ENCODE measurements around the gene PRDM2.

Gene PRDM2

GRCh38 chr1:13760921-13761320, 60.9 kb downstream of the PRDM2 start:
- no peak for DNase-seq (ENCODE audit: extremely low read depth in 1 of 2, low read depth in 1 of 2)

GRCh38 chr1:13761883-13762282, 61.9 kb downstream of the PRDM2 start:
- DNase-seq (ENCODE audit: extremely low read depth in 1 of 2, low read depth in 1 of 2) = no peak

DNA sequence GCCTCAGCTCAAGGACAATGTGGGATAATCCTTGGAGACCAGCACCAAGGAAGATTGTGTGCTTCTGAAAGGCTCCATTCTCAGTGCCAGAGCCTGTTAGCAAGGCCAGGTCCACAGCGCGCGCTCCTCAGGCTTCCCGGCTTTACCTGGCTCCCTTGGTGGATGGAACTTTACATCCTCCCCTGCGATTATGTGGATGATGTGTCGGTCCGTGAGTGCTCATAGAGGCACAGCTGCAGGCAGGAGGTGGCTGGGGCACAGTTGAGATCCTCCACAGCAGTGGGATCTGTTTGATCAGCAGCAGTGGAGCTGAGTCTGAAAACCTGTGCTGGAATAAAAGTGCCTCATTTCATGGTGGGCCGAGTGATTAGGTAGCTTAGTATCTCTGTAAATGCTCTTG, 62.7 kb downstream of the PRDM2 start:
- DNase-seq (ENCODE audit: extremely low read depth in 1 of 2, low read depth in 1 of 2) = no peak

DNA sequence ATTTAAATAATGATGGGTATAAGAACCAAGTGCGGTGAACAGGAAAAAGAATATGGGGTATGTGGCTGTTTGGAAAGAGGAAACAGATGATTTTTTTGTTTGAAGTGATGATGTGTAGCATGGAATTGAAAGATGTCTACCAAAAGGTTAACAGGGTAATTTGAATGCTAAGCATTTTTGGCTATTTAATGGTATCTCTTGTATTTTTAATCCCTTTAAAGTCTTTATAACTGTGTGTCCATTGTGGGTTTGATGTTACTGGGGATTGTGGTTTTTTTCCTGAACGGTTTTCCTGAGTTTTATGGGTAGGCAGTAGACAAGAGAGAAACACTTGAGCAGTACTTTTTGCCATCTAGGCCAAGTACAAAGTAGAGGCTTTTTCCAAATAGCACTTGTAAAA, 63.2 kb downstream of the PRDM2 start:
- DNase-seq (ENCODE audit: extremely low read depth in 1 of 2, low read depth in 1 of 2) = no peak

DNA sequence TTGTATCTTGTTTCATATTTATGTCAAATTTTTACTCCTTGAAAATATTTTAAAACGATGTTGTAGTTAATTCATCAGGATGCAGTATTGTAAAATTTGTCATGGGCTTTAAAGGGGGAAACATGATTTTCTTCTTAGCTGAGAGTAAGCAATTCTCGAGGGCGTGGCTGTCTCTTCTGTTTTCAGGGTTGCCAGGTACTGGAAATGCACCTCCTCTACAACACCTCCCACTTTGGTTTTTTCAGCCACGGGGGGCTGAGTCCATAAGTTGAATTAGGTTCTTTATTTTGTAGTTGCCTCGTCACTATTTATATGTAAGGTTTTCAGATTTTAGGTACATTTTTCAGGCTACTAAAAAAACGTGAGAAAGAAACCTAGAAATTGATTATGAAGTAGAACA, 64.0 kb downstream of the PRDM2 start:
- no peak for DNase-seq (ENCODE audit: extremely low read depth in 1 of 2, low read depth in 1 of 2)

DNA sequence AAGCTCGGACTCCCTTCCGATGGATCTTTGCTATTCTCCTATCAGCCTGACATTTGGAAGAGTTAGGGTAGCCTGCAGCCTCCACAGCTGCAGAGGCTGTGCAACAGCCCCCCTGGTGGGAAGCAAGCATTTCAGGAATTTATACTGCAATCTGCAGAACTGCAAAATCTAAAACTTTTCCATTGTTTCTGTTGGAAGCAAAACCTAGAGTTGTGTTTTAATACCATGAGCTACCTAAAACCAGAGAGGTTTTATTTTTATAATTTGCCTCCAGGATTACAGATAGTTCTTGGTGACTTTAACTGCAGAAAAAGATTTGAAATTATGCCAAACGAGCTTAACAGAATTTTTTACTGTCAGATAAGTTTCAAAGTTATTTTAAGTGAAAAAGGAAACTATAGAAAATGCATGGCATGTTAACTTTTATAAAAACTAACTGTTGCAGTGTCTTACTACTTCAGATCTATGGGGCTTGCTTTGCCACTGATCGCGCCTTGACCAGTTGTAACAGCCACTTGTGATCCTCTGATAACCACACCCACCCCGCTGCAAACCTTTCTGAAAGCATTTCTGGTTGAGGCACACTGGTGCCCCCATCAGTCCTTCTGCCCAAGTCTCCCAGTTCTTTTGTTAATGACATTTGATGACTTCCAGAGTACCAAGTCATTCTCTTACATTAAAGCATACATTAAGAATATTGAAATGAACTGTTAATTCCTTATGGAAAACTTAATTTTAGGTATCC, 64.8 kb downstream of the PRDM2 start:
- DNase-seq (ENCODE audit: extremely low read depth in 1 of 2, low read depth in 1 of 2) = no peak

- no peak for DNase-seq (ENCODE audit: extremely low read depth in 1 of 2, low read depth in 1 of 2)
Observed at GRCh38 chr1:13766592-13767564, 66.9 kb downstream of the PRDM2 start.

GRCh38 chr1:13769212-13769611, 69.2 kb downstream of the PRDM2 start:
- no peak for DNase-seq (ENCODE audit: extremely low read depth in 1 of 2, low read depth in 1 of 2)

- no peak for DNase-seq (ENCODE audit: extremely low read depth in 1 of 2, low read depth in 1 of 2)
Observed at GRCh38 chr1:13769830-13770229, 69.8 kb downstream of the PRDM2 start.

DNA sequence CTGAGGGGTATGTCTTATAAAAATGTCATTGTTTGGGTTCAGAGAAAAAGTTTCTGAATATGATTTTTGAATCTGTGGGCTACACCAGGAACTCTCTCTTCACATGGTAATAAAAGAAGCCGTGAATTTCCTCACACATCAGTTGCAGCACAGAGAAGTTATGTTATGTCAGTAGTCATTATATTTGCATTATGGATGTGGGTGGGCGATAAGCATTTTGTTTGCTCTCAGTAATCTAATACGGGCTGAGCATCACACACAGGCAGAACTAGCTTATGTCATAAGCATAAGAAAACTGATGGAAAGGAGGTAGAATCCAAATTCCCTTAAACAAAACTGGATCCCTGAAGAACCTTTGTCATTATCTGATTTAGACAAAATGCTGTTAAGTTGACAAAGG, 70.8 kb downstream of the PRDM2 start:
- DNase-seq (ENCODE audit: extremely low read depth in 1 of 2, low read depth in 1 of 2) = no peak

DNA sequence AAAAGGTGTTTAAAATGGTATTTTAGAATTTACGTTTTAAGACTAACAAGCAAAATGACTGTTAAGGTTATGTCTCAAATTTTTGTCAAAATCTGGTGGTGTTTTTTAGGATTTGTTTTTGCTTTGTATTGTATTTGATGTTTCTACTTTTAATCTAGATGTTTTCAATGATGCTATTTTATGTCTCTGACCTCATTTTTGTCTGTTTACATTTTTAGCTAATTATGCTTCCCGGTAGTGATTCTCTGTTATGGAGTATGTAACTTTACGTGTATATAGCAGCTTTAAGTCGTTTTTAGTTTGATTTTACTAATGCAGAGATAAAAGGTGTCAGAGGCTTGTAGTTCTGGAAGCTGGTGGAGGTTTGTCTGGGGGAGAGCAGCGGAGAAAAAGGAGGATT, 71.8 kb downstream of the PRDM2 start:
- no peak for DNase-seq (ENCODE audit: extremely low read depth in 1 of 2, low read depth in 1 of 2)

DNA sequence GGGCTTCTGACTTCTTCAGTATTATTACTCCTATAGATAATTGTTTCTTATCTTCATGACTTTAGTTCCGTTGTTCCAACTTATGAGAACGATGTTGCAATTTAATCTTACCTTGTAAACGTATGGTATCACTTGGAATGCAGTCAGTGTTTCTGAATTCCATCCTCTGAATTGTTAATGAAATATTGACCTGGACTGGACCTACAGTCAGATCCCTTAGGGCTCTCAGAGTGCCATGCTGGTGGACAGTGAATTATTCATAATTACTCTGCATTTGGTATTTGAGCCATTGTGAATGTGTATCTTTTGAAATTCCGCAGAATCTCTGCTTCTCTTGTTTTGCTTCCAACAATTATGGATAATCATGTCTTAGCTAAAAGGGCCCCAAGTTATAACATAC, 72.3 kb downstream of the PRDM2 start:
- DNase-seq (ENCODE audit: extremely low read depth in 1 of 2, low read depth in 1 of 2) = no peak

- no peak for DNase-seq (ENCODE audit: extremely low read depth in 1 of 2, low read depth in 1 of 2)
Observed at GRCh38 chr1:13774121-13774520, 74.1 kb downstream of the PRDM2 start.

GRCh38 chr1:13775459-13775858, 75.5 kb downstream of the PRDM2 start:
- no peak for DNase-seq (ENCODE audit: extremely low read depth in 1 of 2, low read depth in 1 of 2)

GRCh38 chr1:13775916-13776315, 75.9 kb downstream of the PRDM2 start:
- no peak for DNase-seq (ENCODE audit: extremely low read depth in 1 of 2, low read depth in 1 of 2)

GRCh38 chr1:13778431-13778830, 78.4 kb downstream of the PRDM2 start:
- DNase-seq (ENCODE audit: extremely low read depth in 1 of 2, low read depth in 1 of 2) = no peak

DNA sequence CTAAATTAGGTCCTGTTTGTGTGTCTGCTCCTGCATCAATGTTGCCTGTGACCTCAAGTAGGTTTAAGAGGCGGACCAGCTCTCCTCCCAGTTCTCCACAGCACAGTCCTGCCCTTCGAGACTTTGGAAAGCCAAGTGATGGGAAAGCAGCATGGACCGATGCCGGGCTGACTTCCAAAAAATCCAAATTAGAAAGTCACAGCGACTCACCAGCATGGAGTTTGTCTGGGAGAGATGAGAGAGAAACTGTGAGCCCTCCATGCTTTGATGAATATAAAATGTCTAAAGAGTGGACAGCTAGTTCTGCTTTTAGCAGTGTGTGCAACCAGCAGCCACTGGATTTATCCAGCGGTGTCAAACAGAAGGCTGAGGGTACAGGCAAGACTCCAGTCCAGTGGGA, 79.9 kb downstream of the PRDM2 start:
- no peak for DNase-seq (ENCODE audit: extremely low read depth in 1 of 2, low read depth in 1 of 2)

GRCh38 chr1:13780780-13781179, 80.8 kb downstream of the PRDM2 start:
- no peak for DNase-seq (ENCODE audit: extremely low read depth in 1 of 2, low read depth in 1 of 2)

GRCh38 chr1:13781228-13781627, 81.2 kb downstream of the PRDM2 start:
- no peak for DNase-seq (ENCODE audit: extremely low read depth in 1 of 2, low read depth in 1 of 2)

DNA sequence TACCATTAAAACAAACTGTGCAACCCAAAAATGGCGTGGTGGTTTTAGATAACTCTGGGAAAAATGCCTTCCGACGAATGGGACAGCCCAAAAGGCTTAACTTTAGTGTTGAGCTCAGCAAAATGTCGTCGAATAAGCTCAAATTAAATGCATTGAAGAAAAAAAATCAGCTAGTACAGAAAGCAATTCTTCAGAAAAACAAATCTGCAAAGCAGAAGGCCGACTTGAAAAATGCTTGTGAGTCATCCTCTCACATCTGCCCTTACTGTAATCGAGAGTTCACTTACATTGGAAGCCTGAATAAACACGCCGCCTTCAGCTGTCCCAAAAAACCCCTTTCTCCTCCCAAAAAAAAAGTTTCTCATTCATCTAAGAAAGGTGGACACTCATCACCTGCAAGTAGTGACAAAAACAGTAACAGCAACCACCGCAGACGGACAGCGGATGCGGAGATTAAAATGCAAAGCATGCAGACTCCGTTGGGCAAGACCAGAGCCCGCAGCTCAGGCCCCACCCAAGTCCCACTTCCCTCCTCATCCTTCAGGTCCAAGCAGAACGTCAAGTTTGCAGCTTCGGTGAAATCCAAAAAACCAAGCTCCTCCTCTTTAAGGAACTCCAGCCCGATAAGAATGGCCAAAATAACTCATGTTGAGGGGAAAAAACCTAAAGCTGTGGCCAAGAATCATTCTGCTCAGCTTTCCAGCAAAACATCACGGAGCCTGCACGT, 82.1 kb downstream of the PRDM2 start:
- no peak for DNase-seq (ENCODE audit: extremely low read depth in 1 of 2, low read depth in 1 of 2)

DNA sequence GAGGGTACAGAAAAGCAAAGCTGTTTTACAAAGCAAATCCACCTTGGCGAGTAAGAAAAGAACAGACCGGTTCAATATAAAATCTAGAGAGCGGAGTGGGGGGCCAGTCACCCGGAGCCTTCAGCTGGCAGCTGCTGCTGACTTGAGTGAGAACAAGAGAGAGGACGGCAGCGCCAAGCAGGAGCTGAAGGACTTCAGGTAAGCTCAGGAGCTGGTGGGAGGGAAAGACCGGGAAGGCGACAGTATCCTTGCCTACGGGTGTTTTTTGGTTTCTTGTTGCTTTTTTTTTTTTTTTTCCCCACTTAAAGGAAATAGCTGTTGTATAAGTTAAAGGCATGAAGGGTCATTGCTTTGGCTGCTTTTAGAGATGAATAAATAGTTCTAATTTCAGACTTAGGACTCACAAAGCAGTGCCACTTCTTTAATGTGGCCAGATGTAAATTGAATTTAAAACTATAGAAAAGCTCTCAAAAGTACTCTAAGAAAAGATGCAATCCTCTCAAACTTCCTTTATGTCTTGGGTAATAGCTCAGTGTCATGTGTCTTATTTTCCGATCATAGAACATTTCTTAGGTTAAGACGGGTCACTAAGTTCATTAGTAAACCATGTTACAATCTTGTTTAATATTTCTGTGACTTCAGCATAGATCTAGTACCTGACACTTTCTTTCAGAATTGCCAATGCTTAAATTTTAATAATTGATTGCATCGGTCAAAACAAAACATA, 82.8 kb downstream of the PRDM2 start:
- no peak for DNase-seq (ENCODE audit: extremely low read depth in 1 of 2, low read depth in 1 of 2)
